ENCODE measurements around the gene CTDSPL.
"Not testable (repeated sequence)": the region's sequence is repeated elsewhere in the genome, so short reads cannot be mapped to it uniquely, and the experiment has no call there.

CTDSPL gene

GRCh38 chr3:38026856-38027255 is 165.2 kb downstream of the CTDSPL start:
- no peak for DNase-seq

DNA sequence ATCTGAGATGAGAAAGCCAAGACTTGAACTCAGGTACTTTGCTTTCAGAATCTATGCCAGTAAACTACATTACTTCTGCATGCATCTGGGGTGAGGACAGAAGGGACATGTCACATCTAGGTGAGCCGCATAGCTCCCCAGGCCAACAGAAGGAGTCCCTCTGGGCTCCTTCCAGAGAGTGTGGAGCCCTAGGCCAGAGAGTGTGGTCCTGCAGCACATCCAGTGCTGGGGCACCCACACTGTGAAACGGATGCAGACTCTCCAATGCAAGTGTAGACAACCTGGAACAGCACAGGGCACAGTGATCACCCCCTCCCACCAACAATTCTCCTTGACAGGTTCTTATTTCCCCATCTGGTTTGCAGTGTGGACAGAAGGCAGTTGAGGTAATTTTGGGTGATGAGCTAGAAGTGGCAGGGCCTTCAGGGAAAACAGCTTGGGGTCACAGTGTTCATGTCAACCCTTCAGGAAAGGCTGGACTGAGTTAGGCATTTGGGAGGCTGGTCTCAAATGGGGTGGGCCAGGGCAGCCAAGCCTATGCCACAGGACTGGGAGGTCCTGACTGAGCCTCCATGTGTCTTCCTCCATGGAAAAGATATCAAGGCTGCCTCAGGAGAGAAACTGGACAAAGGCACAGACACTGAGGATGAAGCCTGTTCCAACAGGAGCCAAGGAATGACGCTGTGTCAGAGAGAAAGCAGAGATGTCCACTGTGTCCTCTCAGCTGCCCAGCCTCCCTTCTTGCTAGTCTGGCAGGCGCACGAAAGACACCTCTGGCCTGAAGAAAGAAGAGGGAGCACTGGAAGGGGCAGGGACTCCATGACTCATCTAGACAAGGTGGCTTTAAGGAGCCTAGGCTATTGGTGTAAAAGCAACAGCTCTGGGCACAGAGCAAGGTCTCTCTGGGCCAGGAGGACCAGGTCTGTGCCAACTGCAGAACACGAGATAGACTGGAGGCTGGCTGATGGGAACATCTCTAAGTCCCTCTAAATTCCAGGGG is 166.1 kb downstream of the CTDSPL start:
- DNase-seq: peak; percentile 16

- peak; percentile 48 for DNase-seq
These were observed 167.1 kb downstream of the CTDSPL start for GRCh38 chr3:38028621-38029361.

DNA sequence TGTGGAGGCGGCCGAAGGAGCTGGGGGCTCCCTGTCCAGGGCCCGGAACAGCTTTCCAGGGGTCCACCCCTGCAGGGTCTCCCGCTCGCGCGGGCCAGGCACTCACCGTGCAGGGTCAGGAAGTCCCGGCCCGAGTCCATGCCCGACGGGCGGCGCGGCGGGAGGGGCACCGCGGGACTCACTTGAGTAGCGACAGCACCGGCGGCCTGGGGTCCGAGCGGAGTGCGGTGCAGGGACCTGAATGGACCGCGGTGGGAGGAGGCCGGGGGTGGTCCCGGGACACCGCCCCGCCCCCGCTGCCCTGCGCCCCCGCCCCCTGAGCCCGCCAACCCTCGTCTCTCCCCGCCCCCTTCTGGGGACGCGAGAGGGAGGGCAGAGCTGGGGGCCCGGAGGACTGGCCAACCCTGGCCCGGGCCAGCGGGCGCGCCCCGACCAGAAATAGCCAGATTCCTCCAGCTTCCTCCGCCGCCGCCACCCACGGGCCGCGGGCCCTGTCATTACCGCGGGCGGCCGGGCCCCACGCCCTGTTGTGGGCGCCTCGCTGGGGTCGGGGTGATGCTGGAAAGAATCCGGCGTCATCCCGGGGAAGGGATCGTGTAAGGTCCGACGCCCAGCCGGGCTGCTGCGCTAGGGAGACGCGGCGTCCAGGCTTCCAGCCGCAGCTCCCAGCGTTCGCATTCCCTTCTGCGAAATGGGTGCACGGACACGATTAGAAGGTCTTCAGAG is 167.9 kb downstream of the CTDSPL start, which contains the start of gene PLCD1:
TSS of gene PLCD1 (minus strand) at position 243 of the 726 bp plus-strand sequence. CDS start at position 140, 103 bp downstream.
- DNase-seq: peak; percentile 91

DNA sequence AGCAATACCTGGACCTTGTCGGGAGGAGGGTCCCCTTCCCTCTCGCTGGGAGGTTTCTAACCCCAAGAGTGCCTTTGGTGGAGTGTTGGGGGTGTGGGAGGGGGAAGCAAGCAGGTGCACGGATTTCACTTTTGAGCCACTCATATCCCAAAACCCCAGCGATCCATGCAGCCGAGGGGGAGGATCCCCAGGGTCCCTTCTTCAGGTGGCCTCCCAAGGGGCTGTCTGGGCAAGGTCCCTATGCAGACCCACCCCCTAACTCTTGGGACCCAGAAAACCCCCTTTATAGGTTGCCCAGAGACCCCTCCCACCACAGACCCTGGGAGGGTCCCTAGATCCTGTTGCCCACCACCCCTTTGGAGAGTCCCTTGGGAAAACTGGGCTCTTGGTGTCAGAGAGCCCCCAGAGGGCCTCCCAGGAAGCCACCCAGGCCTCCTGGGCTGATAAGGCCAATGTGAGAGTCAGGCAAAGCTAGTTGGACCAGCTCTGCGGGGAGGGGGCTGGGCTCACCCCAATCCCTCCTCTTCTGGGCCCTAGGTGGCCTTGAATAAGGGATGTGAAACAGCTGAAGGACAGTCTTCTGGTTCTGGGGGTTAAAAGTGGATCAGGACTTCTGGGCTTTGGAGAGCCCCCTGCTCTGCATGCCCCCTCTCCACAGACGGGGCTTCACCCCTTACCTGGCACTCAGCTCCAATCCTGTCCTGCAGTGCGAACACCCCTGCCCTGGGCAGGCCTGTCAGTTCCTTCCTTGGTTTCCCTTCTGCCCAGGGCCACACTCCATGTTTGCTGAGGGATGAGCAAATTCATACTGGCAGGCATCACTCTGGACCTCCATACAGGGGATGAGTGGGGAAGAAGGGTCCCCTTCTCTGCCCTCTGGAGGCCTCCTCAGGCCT is 168.7 kb downstream of the CTDSPL start:
- DNase-seq: peak; percentile 23

- peak; percentile 56 for DNase-seq
These were observed 169.6 kb downstream of the CTDSPL start for GRCh38 chr3:38031022-38031994.

DNA sequence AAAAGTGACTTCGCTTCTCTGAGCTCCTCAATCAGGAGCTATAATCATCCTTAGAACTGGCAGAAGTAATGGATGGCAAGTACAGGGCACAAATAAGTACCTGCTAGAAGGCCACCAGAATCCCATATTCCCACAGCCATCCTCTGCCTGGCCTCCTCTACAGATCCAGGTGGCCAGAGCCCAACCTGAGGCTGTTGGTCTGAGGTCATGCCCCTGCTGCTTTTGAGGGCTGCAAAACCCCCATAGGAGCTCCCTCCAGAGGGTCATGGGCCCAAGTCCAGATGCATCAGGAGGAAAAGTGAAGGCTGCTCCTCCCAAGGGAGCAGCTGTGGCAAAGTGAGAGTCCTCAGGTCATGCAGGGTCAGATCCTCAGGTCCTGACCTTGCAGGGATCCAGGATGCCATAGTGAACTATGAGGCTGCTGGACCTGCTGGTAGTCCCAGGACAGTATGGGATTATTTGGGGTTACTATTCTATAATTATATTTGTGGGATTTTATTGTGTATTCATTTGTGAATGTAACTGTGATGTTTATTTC is 170.7 kb downstream of the CTDSPL start:
- DNase-seq: no peak

DNA sequence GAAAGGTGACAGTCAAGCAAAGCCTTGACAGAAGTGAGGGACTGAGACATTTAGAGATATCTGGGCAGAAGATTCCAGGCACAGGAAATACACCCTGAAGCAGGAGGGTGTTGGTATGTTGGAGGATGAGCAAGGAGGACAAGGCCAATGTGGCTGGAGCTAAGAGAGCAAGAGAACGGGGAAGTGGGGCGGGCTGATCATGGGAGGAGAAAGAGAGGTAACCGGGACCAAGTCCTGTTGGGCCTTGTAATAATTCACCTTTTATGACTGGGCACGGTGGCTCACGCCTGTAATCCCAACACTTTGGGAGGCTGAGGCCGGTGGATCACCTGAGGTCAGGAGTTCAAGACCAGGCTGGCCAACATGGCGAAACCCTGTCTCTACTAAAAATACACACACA is 171.9 kb downstream of the CTDSPL start:
- DNase-seq: not testable (repeated sequence)

All from right hindlimb (tissue), 1 donor.